BJ (cell line): ENCODE measurements around the gene CETN2. TPM values are rescaled to one million over a fixed set of nuclear protein-coding genes. Genes with fewer than 3 reads are reported as not detected.

Source experiments
- CTCF ChIA-PET: fragments of 350-600 bp; formaldehyde crosslinking; extraction: SDS; loops from one replicate; lab custom pipeline; 2021; ENCODE audit warnings: antibody characterized with exemption, inconsistent platforms; lab: Yijun Ruan, JAX
- POLR2A ChIA-PET: fragments of 300-600 bp; sonication (Branson Sonifier 250); formaldehyde crosslinking; extraction: SDS; loops from one replicate; lab custom pipeline; 2021; ENCODE audit warnings: antibody characterized with exemption; lab: Charles Lee
- DNase-seq: peaks from one replicate; pipeline ENCODE4 v3.0.0-alpha.2; 2011; ENCODE audit warnings: low read depth
- H3K27me3 ChIP-seq: 2 replicates; pipeline ENCODE4 v1.6.0; 2011; ENCODE audit warnings: low read length; ENCODE audit not compliant: control insufficient read depth, insufficient read depth
- H3K36me3 ChIP-seq: 2 replicates; pipeline ENCODE4 v1.5.1; 2011; ENCODE audit warnings: low read length; ENCODE audit not compliant: control insufficient read depth, insufficient read depth
- H3K4me3 ChIP-seq: 2 replicates; pipeline ENCODE4 v1.5.1; 2011; ENCODE audit warnings: low read depth, mild to moderate bottlenecking, control low read depth, low read length
- polyA plus RNA-seq: library from polyadenylated mRNA; depleted of rRNA; stranded (reverse); fragments of >200 nt; gene quantifications from 2 replicates; pipeline ENCODE4 v1.2.3, GENCODE V29; 2011
- TF ChIP-seq, protein P1 (sequence below): IDR thresholded peaks from 2 replicates; pipeline ENCODE4 v1.5.1; 2011; ENCODE audit warnings: low read depth, mild to moderate bottlenecking, control low read depth, inconsistent platforms, low read length, moderate library complexity; ENCODE audit not compliant: insufficient read depth

Gene CETN2
- polyA plus RNA-seq, 1 experiment = 19.1 TPM

DNA sequence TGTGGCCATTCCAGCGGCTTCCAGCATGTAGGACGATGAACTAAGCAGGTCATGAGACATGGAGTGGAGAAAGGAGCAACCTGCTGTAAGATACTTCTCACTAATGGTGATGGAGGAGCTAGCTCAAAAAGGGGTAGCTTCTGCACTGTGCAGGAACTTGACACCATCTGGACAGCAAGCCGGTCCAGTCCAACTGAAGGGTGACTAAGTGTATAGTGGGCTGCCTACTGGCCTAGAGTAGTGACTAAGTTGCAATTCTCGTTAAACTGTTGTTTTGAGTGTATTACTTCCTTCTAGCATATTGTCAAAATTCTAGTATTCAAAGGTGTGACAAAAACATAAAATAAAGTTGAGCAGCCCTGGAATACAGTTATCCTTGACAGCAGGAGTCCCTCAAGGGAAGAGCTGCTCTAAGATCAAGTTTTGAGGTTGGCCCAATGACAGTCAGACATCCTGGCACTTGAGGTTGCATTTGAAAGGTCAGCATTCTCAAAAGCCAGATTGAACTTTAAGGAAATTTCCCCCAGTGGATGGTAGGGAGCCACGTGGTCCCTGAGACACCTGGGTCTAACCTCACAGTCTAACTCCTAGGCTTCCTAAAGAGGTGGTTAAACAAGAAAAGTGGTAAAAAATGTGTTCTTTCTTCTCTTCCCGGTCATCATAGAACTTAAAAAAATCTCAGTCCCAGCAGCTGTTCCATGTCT is 8.0 kb downstream of the CETN2 start:
- no peaks in the 10 kb centered on the region for H3K27me3 ChIP-seq
- no peak for DNase-seq
- TF ChIP-seq, protein P1, sequence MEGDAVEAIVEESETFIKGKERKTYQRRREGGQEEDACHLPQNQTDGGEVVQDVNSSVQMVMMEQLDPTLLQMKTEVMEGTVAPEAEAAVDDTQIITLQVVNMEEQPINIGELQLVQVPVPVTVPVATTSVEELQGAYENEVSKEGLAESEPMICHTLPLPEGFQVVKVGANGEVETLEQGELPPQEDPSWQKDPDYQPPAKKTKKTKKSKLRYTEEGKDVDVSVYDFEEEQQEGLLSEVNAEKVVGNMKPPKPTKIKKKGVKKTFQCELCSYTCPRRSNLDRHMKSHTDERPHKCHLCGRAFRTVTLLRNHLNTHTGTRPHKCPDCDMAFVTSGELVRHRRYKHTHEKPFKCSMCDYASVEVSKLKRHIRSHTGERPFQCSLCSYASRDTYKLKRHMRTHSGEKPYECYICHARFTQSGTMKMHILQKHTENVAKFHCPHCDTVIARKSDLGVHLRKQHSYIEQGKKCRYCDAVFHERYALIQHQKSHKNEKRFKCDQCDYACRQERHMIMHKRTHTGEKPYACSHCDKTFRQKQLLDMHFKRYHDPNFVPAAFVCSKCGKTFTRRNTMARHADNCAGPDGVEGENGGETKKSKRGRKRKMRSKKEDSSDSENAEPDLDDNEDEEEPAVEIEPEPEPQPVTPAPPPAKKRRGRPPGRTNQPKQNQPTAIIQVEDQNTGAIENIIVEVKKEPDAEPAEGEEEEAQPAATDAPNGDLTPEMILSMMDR = no peak
- ChIA-PET CTCF (interaction anchor here (0.8 to 2.6 kb wide), 4 partner anchors 8 to 1069 kb away, joined by 3 to 16 read pairs (median 4); partner anchors contain the start of genes CETN2 and NSDHL), POLR2A (no interaction called here)
- peaks cover under 1% of the 10 kb centered on the region; the same call in 1 of the 2 replicates for H3K36me3 ChIP-seq
- no peak overlapping the region for H3K4me3 ChIP-seq

DNA sequence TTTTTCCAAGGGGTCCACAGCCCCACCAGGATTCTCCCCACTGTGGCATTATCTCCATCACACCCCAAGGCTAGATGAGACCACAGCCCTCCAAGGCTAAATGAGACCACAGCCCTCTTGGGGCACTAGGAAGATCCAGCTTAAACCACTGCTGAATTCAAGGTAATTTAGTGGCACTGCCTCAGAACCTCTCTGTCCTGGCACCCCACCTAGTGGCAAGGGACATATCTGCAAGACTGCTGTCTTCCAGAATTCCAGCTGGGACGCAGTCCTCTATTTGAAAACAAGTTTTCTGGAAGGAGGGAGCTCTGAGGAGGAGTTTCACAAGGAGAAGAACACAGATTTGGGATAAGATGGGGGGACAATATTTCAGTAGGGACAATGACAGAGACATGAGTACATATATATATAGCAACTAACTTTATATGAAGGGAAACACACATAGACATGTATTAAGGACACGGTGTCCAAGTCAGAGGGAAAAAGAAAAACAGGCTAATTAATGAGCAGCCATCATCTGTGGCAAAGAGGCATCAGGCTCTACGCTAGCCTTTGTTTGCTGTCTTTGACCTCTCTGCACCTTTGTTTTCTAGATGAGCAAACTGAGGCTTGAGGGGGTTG is 9.3 kb downstream of the CETN2 start:
- Histone ChIP-seq H3K27me3 (no peaks in the 10 kb centered on the region), H3K36me3 (no peaks in the 10 kb centered on the region), H3K4me3 (no peak overlapping the region)
- ChIA-PET CTCF (interaction anchor here (0.8 to 2.6 kb wide), 9 partner anchors 8 to 1071 kb away, joined by 3 to 16 read pairs (median 3); partner anchors contain the start of genes CETN2 and NSDHL), POLR2A (no interaction called here)
- DNase-seq = no peak
- TF ChIP-seq, protein P1 = peak; percentile 68

DNA sequence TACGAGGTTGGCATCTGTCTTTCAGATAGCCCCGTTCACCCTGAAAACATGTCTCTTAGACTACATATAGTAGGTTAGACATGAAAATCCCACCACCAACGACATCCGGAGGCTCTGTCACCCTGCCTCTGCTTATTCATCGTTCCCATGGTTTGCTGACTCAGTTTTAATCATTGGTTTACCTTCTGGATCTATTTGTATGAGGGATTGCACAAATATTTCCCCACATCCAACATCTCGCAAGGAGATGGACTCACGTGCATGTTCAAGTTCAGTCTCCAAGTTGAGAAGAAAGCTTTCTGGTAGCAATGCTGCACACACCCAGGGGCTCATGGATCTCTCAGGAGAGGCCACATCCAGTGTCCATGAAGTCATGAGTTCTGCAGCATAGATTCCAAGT is 10.8 kb downstream of the CETN2 start:
- CTCF ChIA-PET = interaction anchor here (1.2 to 2.6 kb wide), 3 partner anchors 11 to 1066 kb away, joined by 5 to 16 read pairs (median 6); partner anchors contain the start of genes CETN2 and NSDHL
- Histone ChIP-seq H3K27me3 (no peaks in the 10 kb centered on the region), H3K4me3 (no peak overlapping the region), H3K36me3 (no peaks in the 10 kb centered on the region)
- no peak for DNase-seq
- TF ChIP-seq, protein P1 = no peak
- POLR2A ChIA-PET = no interaction called here

DNA sequence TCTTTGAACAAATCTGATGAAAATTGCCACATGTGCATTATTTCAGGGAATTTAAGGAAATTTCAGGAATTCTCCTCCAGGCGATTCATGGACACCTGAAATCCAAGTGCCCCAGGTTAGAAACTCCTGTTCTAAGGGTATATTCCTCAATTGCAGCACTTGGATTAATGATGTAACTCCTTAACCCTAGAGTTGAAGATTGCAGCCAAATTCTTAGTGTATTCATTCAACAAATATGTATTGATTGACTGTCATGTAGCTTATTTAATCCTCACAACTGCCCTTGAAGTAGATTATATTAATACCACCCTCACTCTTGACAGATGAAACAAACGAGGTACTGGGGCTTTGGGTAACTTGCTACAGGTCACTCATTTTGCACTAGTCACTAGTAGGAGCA is 11.3 kb downstream of the CETN2 start:
- H3K27me3 ChIP-seq = no peaks in the 10 kb centered on the region
- POLR2A ChIA-PET = no interaction called here
- H3K36me3 ChIP-seq = no peaks in the 10 kb centered on the region
- CTCF ChIA-PET = interaction anchor here (1.2 to 2.0 kb wide), 2 partner anchors 11 to 177 kb away, joined by 5 to 6 read pairs; partner anchors contain the start of genes CETN2 and NSDHL
- TF ChIP-seq, protein P1 = no peak
- no peak for DNase-seq
- H3K4me3 ChIP-seq = no peak overlapping the region

DNA sequence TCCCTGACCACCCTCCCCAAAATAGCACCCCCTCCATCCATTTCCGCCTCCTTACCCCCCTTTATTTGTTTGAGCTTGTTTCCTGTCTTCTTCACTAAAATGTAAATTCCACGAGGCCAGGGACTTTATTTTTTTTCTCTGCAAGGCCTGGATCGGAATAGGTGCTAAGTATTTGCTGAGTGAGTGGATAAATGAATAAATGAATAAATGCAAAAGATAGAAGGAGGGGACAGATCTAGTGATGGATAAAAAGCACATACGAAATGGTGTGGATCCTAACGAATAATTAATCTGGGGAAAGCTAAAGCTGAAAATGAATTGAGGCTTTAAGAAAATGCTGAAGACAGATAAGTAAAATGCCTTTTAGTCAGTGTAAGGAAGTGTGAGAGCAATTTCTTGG is 12.2 kb downstream of the CETN2 start:
- no peaks in the 10 kb centered on the region for H3K36me3 ChIP-seq
- POLR2A ChIA-PET = interaction anchor here (0.7 kb wide), 1 partner anchor 1418 kb away, joined by 4 read pairs; no protein-coding TSS in a partner anchor
- CTCF ChIA-PET = interaction anchor here (1.1 to 2.3 kb wide), 3 partner anchors 176 to 1068 kb away, joined by 3 to 7 read pairs (median 6); no protein-coding TSS in a partner anchor
- no peak overlapping the region for H3K4me3 ChIP-seq
- TF ChIP-seq, protein P1 = no peak
- no peak for DNase-seq
- no peaks in the 10 kb centered on the region for H3K27me3 ChIP-seq
